ENCODE results near the gene STOX1. TPM values are rescaled to one million over a fixed set of nuclear protein-coding genes. Genes with fewer than 3 reads are reported as not detected.
"Not testable (repeated sequence)": the region's sequence is repeated elsewhere in the genome, so short reads cannot be mapped to it uniquely, and the experiment has no call there.

The STOX1 gene
- total RNA-seq, 1 experiment from 2014 or later, result 0.16 TPM

GRCh38 chr10:68831961-68832455, 4.7 kb downstream of the STOX1 start:
- Mint-ChIP-seq H3K27me3 (ENCODE audit: insufficient read depth, unreplicated experiment) (peaks cover 15% of the 10 kb centered on the region), H3K9me3 (ENCODE audit: unreplicated experiment) (no peaks in the 10 kb centered on the region), H3K4me3 (ENCODE audit: unreplicated experiment) (no peak overlapping the region), H3K36me3 (ENCODE audit: insufficient read depth, unreplicated experiment) (no peaks in the 10 kb centered on the region), H3K27ac (ENCODE audit: low read depth, unreplicated experiment) (no peak overlapping the region), H3K4me1 (ENCODE audit: insufficient read depth, unreplicated experiment) (no peaks in the 10 kb centered on the region)
- TF ChIP-seq CTCF (IDR thresholded peaks at IDR 0.05; ENCODE audit: unreplicated experiment), result no peak
- no peak for DNase-seq (ENCODE audit: unreplicated experiment)
- POLR2A ChIA-PET, result no interaction called here
- BruUV-seq (replicated peaks), result no TSS peak
- CTCF ChIA-PET, result interaction anchor here (0.6 to 1.6 kb wide), 2 partner anchors 42 to 66 kb away, joined by 6 to 7 read pairs; no protein-coding TSS in a partner anchor
- intact Hi-C loops (cut with micrococcal nuclease), result no loop called here

- no peak for DNase-seq (ENCODE audit: unreplicated experiment)
- H3K9me3 Mint-ChIP-seq (ENCODE audit: unreplicated experiment), result no peaks in the 10 kb centered on the region
- H3K36me3 Mint-ChIP-seq (ENCODE audit: insufficient read depth, unreplicated experiment), result no peaks in the 10 kb centered on the region
- no peaks in the 10 kb centered on the region for H3K4me1 Mint-ChIP-seq (ENCODE audit: insufficient read depth, unreplicated experiment)
- no peak overlapping the region for H3K27ac Mint-ChIP-seq (ENCODE audit: low read depth, unreplicated experiment)
- H3K4me3 Mint-ChIP-seq (ENCODE audit: unreplicated experiment), result no peak overlapping the region
- TF ChIP-seq CTCF (IDR thresholded peaks at IDR 0.05; ENCODE audit: unreplicated experiment), result no peak
- CTCF ChIA-PET, result interaction anchor here (1.6 kb wide), 1 partner anchor 65 kb away, joined by 7 read pairs; no protein-coding TSS in a partner anchor
- intact Hi-C loops (cut with micrococcal nuclease), result no loop called here
- H3K27me3 Mint-ChIP-seq (ENCODE audit: insufficient read depth, unreplicated experiment), result peaks cover 15% of the 10 kb centered on the region
- POLR2A ChIA-PET, result no interaction called here
- BruUV-seq (replicated peaks), result no TSS peak
Observed at GRCh38 chr10:68832601-68833000, 5.3 kb downstream of the STOX1 start.

GRCh38 chr10:68837626-68838322, 10.4 kb downstream of the STOX1 start:
- POLR2A ChIA-PET, result no interaction called here
- H3K4me1 Mint-ChIP-seq (ENCODE audit: insufficient read depth, unreplicated experiment), result no peaks in the 10 kb centered on the region
- no peak overlapping the region for H3K4me3 Mint-ChIP-seq (ENCODE audit: unreplicated experiment)
- no peak overlapping the region for H3K27ac Mint-ChIP-seq (ENCODE audit: low read depth, unreplicated experiment)
- peaks cover 15% of the 10 kb centered on the region for H3K27me3 Mint-ChIP-seq (ENCODE audit: insufficient read depth, unreplicated experiment)
- H3K36me3 Mint-ChIP-seq (ENCODE audit: insufficient read depth, unreplicated experiment), result no peaks in the 10 kb centered on the region
- CTCF ChIA-PET, result interaction anchor here (0.6 to 1.4 kb wide), 3 partner anchors 16 to 242 kb away, joined by 3 to 4 read pairs (median 3); no protein-coding TSS in a partner anchor
- no TSS peak for BruUV-seq (replicated peaks)
- intact Hi-C loops (cut with micrococcal nuclease), result no loop called here
- TF ChIP-seq CTCF (IDR thresholded peaks at IDR 0.05; ENCODE audit: unreplicated experiment), result no peak
- no peak for DNase-seq (ENCODE audit: unreplicated experiment)
- no peaks in the 10 kb centered on the region for H3K9me3 Mint-ChIP-seq (ENCODE audit: unreplicated experiment)

GRCh38 chr10:68840650-68841049, 13.3 kb downstream of the STOX1 start:
- BruUV-seq (replicated peaks); DNase-seq (ENCODE audit: unreplicated experiment); H3K27ac Mint-ChIP-seq (ENCODE audit: low read depth, unreplicated experiment); H3K36me3 Mint-ChIP-seq (ENCODE audit: insufficient read depth, unreplicated experiment); intact Hi-C loops (cut with micrococcal nuclease); H3K9me3 Mint-ChIP-seq (ENCODE audit: unreplicated experiment); H3K27me3 Mint-ChIP-seq (ENCODE audit: insufficient read depth, unreplicated experiment); CTCF ChIA-PET; H3K4me1 Mint-ChIP-seq (ENCODE audit: insufficient read depth, unreplicated experiment); H3K4me3 Mint-ChIP-seq (ENCODE audit: unreplicated experiment): not testable (repeated sequence)
- POLR2A ChIA-PET, result interaction anchor here (0.6 kb wide), 1 partner anchor 9 kb away, joined by 3 read pairs; no protein-coding TSS in a partner anchor

Data from MCF 10A (cell line).